IMR-90 (cell line): ENCODE measurements around the gene ATP5PD.

ENCODE experiments used
- MAZ ChIP-seq: IDR thresholded peaks from 2 replicates; pipeline ENCODE4 v1.6.1; 2012; ENCODE audit warnings: low read depth, mild to moderate bottlenecking, low read length, improper control_type of control experiment, moderate library complexity, borderline replicate concordance
- POLR2A ChIP-seq: IDR thresholded peaks from 2 replicates; pipeline ENCODE4 v1.6.1; 2012; ENCODE audit warnings: mild to moderate bottlenecking, low read depth, low read length
- RAD21 ChIP-seq: IDR thresholded peaks from 2 replicates; pipeline ENCODE4 v1.6.1; 2012; ENCODE audit warnings: low read length, improper control_type of control experiment
- RCOR1 ChIP-seq: IDR thresholded peaks from 2 replicates; pipeline ENCODE4 v1.6.1; 2012; ENCODE audit warnings: mild to moderate bottlenecking, low read length, improper control_type of control experiment; ENCODE audit not compliant: insufficient replicate concordance
- SMC3 ChIP-seq: fragments of 150-350 bp; IDR thresholded peaks from 2 replicates; pipeline ENCODE4 v1.6.1; 2016; ENCODE audit warnings: low read depth, mild to moderate bottlenecking, antibody characterized with exemption, low read length, moderate library complexity
- TF ChIP-seq, protein P1 (sequence below): conservative IDR thresholded peaks from 2 replicates; pipeline ENCODE4 v1.5.1; 2012; ENCODE audit warnings: mild to moderate bottlenecking, low read depth, low read length, improper control_type of control experiment

DNA sequence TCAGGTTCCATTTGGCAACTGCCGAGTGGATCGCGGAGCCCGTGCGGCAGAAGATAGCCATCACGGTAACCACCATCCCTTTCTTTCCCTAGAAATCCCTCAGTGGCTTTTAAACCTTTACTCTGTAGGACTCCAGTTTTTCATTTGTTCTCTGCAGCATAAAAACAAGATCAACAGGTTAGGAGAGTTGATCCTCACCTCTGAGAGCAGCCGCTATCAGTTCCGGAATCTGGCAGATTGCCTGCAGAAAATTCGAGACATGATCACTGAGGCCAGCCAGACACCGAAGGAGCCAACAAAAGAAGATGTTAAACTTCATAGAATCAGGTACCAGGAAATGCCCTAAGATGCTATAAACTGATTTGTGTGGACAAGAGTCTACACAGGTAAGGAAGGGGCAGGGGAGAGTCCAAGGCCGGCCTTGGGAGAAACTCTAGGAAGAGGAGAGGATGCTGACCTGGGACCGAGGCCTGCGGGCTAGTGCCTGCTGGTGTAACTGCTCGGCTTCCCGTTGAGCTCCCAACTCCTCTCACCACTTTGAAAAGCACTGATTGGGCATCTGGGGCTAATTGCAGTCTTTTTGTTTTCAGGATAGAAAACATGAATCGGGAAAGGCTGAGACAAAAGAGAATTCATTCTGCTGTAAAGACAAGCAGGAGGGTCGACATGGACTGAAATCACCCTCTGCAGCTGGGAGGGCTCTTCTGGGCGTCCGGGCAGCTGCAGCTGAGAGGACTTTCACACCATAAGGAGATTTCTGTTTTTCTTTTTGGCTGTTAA is 26.2 kb downstream of the ATP5PD start:
- TF ChIP-seq POLR2A = no peak
- no peak for TF ChIP-seq RAD21
- TF ChIP-seq SMC3 = no peak
- TF ChIP-seq, protein P1, sequence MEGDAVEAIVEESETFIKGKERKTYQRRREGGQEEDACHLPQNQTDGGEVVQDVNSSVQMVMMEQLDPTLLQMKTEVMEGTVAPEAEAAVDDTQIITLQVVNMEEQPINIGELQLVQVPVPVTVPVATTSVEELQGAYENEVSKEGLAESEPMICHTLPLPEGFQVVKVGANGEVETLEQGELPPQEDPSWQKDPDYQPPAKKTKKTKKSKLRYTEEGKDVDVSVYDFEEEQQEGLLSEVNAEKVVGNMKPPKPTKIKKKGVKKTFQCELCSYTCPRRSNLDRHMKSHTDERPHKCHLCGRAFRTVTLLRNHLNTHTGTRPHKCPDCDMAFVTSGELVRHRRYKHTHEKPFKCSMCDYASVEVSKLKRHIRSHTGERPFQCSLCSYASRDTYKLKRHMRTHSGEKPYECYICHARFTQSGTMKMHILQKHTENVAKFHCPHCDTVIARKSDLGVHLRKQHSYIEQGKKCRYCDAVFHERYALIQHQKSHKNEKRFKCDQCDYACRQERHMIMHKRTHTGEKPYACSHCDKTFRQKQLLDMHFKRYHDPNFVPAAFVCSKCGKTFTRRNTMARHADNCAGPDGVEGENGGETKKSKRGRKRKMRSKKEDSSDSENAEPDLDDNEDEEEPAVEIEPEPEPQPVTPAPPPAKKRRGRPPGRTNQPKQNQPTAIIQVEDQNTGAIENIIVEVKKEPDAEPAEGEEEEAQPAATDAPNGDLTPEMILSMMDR = no peak
- no peak for TF ChIP-seq MAZ
- TF ChIP-seq RCOR1 = no peak
